22Rv1 (cell line): ENCODE results near the gene CEP295NL.

Source experiments
- H3K27ac ChIP-seq: fragments of 450-650 bp; 2 replicates; pipeline ENCODE4 v1.5.1; 2017
- ZFX ChIP-seq: fragments of 450-650 bp; IDR thresholded peaks from 2 replicates; pipeline ENCODE4 v1.6.1; 2017; ENCODE audit warnings: antibody characterized with exemption, borderline replicate concordance
- TF ChIP-seq, protein P1 (sequence below): fragments of 450-650 bp; IDR thresholded peaks from 2 replicates; pipeline ENCODE4 v1.5.1; 2017; ENCODE audit warnings: mild to moderate bottlenecking

Gene CEP295NL, protein sequence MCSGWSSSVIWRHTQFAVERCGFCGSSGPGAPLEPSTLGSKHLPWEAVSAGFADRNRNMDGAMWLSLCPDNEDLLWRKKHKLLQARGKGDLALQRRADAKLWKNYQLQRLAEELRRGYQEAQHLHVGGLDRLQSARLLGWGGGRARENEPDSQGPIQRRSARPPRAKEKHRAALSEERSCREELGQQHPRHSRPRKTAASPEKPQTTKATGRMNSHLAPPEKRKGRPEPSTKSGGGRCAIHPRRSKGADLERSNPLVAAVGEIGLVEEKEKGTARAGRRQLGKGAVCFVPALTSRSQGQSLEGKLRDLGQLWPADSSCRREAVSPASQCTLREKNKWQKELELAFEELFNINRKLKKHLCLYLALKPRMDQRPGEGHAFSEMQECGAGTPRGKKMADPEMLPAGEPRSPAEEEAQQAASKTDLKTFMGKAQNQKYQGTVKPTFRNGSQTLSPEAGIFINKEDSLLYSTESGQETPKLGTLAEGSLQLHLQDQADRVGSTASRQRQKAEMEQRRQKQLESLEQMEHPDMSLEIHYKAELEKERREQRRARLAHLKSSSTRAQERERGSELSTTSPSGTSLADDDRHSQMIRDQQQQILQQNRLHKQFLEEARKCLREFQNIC

GRCh38 chr17:78903101-78903779 is at the start of gene CEP295NL:
CEP295NL (minus strand) TSS chr17:78903201; CDS start chr17:78901828, 1,373 bp downstream.
- H3K27ac ChIP-seq, result no peak within 1 kb of the TSS
- no peak for TF ChIP-seq ZFX
- TF ChIP-seq, protein P1, sequence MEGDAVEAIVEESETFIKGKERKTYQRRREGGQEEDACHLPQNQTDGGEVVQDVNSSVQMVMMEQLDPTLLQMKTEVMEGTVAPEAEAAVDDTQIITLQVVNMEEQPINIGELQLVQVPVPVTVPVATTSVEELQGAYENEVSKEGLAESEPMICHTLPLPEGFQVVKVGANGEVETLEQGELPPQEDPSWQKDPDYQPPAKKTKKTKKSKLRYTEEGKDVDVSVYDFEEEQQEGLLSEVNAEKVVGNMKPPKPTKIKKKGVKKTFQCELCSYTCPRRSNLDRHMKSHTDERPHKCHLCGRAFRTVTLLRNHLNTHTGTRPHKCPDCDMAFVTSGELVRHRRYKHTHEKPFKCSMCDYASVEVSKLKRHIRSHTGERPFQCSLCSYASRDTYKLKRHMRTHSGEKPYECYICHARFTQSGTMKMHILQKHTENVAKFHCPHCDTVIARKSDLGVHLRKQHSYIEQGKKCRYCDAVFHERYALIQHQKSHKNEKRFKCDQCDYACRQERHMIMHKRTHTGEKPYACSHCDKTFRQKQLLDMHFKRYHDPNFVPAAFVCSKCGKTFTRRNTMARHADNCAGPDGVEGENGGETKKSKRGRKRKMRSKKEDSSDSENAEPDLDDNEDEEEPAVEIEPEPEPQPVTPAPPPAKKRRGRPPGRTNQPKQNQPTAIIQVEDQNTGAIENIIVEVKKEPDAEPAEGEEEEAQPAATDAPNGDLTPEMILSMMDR, result no peak

DNA sequence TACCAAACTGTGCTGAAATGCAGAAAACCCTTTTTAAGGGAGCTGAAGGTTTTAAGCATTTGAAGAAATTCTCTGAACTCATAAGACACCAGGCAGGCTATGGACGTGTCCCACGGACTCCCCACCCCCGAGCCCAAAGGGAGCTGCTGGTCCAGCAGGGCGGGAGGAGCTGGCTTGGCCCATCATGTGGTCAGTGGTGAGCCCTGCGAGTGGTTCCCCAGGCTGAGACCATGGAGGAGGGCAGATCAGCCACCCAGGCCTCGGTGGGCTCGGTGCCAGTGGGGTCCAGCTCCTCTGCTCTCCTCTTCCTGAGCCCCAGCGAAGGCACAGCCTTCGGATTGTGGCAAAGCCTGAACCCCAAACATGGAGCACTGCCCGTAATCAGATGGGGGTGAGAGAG is 49.7 kb upstream of the CEP295NL start:
- TF ChIP-seq, protein P1, result no peak
- H3K27ac ChIP-seq, result no peak overlapping the region

GRCh38 chr17:78951967-78952551 is 49.1 kb upstream of the CEP295NL start:
- no peak for TF ChIP-seq ZFX
- TF ChIP-seq, protein P1, result no peak
- H3K27ac ChIP-seq, result no peak overlapping the region

DNA sequence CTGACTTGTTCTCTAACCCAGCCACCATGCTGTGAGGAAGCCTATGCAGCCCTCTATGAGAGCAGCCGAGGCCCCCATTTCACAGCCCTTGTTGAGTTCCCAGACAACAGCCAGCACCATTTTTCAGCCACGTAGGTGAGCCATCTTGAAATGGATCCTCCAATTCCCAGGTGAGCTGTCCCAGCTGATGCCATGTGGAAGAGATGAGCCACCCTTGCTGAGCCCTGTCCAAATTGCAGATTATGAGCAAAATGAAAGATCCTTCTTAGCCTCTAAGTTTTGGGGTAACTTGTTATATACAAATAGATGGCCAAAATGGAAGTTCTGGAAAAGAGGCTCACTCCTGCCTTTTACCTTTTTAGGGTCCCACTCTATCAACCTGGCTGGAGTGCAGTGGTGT is 47.9 kb upstream of the CEP295NL start:
- no peak overlapping the region for H3K27ac ChIP-seq
- TF ChIP-seq, protein P1, result no peak
- TF ChIP-seq ZFX, result no peak

DNA sequence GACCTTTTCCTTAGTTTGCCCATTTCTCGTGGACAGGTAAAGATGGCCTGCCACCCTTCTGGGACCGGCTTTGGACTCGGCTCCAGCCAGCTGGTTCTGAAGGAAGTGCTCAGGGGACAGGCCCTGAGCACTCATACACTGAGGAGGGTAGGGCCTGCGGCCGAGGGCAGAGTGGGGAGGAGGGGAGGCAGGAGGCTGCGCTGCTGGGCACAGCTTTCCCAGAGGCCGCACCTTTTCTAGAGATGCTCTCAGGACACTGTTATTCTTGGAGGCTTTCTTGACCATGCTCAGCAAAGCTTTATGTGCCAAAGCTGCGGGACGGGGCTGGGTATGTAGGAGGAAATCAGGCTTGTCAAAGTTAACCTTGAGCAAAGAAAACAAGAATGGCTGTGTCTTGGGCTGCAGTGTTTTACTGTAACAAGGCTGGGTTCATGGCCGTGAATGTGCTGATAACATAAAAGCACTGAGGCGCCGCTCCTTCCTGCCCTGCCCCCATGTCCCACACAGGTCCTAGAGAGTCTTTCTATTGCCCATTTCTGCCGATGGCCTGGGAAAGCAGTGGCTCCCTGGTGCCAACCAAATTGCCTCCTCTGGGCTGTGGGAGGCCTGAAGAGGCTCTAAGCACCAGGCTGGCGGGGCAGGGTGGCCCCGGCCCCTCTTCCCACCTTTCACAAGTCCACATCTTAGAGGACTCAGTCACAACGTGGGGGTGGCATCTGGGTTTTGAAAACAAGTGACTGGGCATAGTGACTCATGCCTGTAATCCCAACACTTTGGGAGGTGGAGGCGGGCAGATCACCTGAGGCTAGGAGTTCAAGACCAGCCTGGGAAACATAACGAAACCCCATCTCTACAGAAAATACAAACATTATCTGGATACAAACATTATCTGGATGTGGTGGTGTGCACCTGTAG is 44.5 kb upstream of the CEP295NL start:
- H3K27ac ChIP-seq, result no peak overlapping the region
- TF ChIP-seq ZFX, result no peak
- TF ChIP-seq, protein P1, result no peak

GRCh38 chr17:78946631-78947030 is 43.6 kb upstream of the CEP295NL start:
- no peak overlapping the region for H3K27ac ChIP-seq
- TF ChIP-seq ZFX, result no peak
- TF ChIP-seq, protein P1, result no peak
